Esophagus muscularis mucosa (tissue), 3 donors: ENCODE measurements around the gene ZMYM4.

ENCODE experiments used
- CTCF ChIP-seq, 3 experiments: fragments of 200-600 bp in 2 of 3; fragments of 450-650 bp in 1 of 3; sonication (generic) in 2 of 3; IDR thresholded peaks; one replicate each; pipeline ENCODE4 v1.5.1; 2017 to 2019; ENCODE audit warnings: antibody characterized with exemption in 3 of 3, mild to moderate bottlenecking in 2 of 3, moderate library complexity in 1 of 3
- POLR2A ChIP-seq: fragments of 450-650 bp; IDR thresholded peaks from one replicate; pipeline ENCODE4 v1.6.1; 2017; ENCODE audit warnings: antibody characterized with exemption, moderate library complexity, mild to moderate bottlenecking, low read depth

GRCh38 chr1:35261412-35262120, 6.9 kb upstream of the ZMYM4 start:
- no peak for TF ChIP-seq CTCF (IDR thresholded peaks at IDR 0.05)
- TF ChIP-seq POLR2A, result no peak
